GM18499 (cell line): ENCODE results near the gene ARHGAP29.

ENCODE experiments used
- ATAC-seq: cut with Tn5 transposase; IDR thresholded peaks from one replicate; pipeline ENCODE4 v1.9.1; 2021; ENCODE audit warnings: moderate number of reproducible peaks; ENCODE audit not compliant: insufficient read depth, unreplicated experiment

The ARHGAP29 gene

GRCh38 chr1:94260635-94261387, 23.4 kb upstream of the ARHGAP29 start:
- ATAC-seq, result no peak

DNA sequence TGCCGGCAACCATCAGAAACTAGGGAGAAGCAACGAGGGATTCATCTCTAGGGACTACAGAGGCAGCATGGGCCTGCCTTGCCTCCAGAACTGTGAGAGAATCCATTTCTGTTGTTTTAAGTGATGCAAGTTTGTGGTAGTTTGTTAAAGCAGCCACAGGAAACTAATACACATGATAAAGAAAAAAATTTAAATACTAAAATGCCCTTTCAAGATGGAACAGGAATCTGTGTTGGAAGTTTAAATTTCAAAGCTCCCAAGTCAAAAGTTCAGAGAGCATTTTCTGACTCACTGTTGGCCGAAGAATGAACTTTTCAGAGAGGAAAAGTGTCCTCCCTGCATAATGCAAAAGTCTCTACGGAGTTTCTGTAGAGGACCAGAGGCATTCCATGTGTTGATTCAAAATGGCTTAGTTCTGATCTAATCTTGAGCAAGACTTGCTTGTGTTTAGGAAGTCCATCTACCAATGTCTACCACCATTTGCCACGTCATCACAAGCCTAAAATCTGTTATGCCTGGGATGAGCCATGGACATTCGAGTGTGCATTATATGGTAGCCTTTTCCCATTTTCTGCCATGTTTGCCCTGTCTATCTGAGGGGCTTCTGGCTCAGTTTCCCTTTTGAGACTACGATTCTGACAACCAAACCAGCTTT, 22.4 kb upstream of the ARHGAP29 start:
- ATAC-seq, result no peak

DNA sequence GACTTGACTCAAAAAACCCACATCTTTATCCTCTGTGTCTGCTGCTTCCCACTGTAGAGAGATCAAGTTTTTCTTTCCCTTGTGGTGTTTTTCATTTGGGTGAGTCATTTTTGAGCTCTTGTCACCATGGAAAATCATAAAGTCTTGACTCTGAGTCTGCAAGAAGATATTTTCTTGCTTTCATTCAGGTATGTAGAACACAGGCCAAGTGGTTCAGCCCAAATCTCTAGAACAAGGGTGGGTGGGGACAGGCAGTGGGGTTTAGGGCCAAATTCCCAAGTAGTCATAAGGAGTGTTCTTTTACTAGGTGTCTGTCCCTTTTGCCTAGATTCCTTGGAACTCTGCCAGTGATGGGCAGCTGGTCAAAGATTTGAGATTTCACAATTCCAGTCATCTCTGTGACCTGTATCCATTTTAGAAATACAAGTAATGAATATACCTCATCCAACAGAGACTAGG, 21.5 kb upstream of the ARHGAP29 start:
- no peak for ATAC-seq

DNA sequence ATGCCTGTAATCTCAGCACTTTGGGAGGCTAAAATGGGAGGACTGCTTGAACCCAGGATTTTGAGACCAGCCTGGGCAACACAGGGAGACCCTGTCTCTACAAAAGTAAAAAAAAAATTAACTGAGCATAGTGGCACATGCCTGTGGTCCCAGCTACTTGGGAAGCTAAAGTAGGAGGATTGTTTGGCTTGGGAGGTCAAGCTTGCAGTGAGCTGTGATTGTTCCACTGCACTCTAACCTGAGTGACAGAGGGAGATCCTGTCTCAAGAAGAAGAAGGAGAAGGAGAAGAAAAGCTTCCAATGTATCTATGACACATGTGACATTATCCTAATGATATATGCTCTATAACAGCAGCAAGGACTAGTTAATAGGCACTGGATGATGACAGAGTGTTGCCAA, 20.1 kb upstream of the ARHGAP29 start:
- ATAC-seq, result no peak

GRCh38 chr1:94255476-94255875, 18.1 kb upstream of the ARHGAP29 start:
- no peak for ATAC-seq

DNA sequence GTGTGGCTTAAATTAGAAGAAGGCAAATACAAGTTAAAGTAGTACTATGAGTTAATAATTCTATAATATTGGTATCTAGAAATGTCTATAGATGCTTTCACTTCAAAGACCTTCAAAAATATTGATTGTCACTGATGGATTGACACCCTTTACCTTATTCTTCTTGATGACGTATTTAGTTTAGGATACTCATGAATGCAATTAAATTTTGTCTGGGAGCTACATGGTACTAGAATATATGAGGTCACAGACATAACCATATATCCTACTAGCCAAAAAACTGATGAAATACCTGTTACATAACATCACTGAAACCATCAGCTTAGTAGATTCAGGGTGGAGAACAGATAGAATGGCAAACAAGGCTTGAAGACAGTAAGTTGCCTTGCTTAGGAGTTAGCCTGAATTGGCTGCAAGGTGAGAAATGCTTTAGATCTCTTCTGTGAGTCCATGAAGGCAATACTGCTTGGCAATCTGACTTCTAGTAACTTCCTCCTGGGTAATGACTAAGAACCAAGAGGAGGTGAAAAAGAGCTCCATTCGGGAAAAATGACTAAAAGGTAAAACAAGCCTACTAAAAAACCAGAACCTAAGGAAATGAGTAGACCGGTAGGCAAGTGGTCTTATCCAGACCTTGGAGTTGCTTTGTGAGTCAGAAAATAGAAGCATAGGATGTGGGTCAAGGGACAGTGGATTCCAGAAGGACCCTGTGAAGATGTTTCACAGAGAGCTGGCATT, 16.9 kb upstream of the ARHGAP29 start:
- ATAC-seq, result no peak

GRCh38 chr1:94253456-94254017, 16.2 kb upstream of the ARHGAP29 start:
- ATAC-seq, result no peak

DNA sequence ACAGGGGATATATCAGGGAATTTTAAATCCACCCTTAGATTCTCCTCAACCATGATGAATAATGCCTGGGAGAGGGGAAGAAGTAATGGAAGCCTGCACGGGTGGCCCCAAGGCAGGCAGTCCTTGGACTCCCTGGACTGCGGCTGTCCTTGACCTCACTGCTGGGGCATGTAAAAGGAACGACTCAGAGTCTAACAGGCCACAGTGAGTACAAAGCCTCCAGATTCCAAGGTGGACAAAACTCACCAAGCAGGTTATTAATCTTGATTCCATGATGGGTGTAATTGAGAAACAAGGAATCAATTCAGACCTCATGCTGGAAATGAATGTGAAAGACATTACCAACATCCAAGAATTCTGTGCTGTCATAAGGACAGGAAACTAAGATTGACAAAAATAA, 13.0 kb upstream of the ARHGAP29 start:
- ATAC-seq, result no peak

DNA sequence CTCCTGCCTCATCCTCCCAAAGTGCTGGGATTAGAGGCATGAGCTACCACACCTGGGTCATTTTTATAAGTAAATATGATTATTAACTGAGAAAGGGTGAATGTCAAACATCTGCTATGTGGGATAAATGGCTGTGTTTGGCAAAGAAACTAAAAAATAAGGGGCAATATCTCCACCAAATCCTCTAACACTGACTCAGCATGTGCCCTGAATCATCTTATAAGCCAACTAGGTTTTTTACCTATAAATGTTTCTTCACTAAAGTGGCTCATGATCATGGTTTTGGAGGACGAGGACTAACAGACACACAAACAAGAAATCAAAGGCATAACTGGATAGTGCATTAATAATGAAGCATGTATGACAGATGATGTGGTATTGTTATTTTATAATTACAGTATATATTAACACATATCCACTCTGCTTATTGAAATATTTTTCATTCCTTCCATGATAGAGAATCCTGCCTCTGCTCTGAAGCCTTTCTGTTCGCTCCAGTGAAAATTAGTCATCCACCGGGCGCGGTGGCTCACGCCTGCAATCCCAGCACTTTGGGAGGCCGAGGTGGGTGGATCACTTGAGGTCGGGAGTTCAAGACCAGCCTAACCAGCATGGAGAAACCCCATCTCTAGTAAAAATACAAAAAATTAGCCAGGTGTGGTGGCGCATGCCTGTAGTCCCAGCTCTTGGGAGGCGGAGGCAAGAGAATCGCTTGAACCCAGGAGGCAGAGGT, 11.7 kb upstream of the ARHGAP29 start:
- ATAC-seq, result no peak

DNA sequence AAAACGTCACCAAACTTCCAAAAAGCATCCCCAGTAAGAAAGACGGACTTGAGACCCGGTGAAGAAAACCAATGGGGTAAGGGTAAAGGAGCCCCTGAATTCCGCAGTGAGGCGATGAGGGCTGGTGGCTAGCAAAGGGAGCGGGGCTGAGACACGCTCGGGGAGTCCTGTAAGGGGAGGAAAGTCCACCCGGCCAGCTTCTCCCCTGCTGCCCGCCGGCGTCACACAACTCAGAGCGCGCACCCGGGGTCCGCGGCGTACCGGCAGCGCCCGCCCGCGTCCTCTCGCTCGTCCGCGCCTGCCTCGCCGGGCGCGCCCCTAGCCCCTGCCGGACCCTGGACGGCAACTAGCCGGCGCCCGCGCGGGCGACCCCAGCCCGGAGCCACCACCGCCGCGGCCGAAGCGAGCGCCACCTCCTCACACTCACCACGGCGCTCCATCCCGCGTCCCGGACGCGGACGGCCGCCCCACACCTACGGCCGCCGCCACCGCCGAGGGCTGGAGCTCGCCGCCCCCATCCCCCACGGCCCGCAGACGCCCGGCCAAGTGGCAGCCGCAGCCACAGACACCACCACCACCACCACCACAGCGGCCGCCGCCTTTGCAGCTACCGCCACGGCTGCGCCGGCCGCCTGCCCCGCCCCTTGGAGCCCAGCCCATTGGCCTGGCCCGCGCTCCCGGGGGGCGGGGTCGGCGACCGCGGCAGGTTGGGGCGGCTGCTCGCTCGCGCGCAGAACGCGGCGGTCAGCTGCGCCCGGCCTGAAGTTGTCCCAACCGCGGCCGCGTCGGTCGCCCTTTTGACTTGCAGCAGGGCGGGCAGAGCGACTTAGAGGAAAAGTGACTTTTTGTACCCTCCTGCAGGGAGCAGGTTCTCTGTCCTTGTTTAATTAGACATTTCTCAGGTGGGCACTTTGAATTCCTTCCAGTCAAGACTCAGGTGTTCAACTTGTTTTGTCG, 10.0 kb upstream of the ARHGAP29 start:
- no peak for ATAC-seq

- ATAC-seq, result no peak
Observed at GRCh38 chr1:94246692-94247137, 9.3 kb upstream of the ARHGAP29 start.

DNA sequence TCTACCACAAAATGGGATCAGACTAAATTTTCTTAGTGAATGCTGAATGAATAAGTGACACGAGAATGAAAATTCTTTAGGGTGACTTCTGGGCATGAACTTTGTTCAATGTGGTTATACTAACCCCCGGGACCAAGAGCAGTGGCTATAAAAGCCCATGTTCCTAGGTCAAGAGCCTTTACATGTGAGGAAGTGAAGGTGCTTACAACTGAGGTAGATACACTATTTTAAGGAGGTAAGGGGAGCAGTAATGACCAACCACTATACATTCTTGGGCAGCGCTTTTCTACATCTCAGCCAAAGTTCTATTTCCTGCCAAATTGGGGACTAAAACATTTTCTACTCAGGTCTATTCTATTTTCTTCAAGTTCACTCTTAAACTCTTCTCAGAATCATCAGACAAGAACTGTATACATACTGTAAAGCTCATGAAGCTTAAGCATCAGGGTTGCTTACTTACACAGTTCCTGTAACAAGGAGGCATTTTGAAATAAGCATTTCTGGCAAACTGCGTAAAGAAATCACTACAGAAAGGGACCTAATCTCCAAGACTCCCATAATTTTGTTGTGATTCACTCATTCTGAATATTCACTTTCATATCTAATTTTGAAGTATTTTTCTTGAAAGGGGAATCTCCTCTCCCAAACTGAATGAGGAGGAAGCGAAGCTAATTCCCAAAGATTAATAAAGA, 8.5 kb upstream of the ARHGAP29 start:
- no peak for ATAC-seq

GRCh38 chr1:94244816-94245215, 7.4 kb upstream of the ARHGAP29 start:
- ATAC-seq, result no peak

GRCh38 chr1:94243665-94244064, 6.3 kb upstream of the ARHGAP29 start:
- ATAC-seq, result no peak

DNA sequence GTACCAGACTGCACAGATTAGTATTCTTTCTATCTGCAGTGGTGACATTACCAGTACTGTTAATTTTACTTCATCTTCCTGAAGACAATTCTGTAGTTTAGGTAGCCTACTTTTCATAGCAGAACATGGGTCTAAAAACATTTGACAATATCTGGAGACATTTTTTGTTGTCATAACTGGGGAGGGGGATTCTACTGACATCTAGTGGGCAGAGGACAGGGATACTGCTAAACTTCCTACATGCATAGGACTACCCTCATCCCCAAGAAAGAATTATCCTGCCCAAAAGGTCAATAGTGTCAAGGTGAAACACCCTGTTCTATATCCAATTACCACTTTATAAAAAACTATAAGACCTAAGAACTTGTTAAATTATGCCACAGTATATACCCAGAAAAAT, 3.4 kb upstream of the ARHGAP29 start:
- no peak for ATAC-seq

DNA sequence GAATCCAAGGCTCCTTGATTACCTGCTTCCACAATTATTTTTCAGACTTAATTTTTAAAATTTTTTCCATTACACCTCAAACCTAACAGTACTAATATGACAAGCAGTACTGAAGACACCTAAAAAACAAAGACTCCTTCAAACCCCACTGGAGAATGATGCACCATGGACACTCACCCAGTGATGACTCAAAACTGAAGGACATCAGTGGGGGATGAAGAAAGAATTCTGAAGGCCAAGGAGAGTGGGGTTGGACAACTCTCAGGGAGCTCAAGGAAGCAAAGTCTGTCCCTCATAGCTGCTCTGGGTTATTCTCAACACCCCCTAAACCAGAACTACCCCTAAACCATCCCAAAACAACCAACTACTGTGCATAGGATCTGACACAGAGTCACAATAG, 2.4 kb upstream of the ARHGAP29 start:
- no peak for ATAC-seq

DNA sequence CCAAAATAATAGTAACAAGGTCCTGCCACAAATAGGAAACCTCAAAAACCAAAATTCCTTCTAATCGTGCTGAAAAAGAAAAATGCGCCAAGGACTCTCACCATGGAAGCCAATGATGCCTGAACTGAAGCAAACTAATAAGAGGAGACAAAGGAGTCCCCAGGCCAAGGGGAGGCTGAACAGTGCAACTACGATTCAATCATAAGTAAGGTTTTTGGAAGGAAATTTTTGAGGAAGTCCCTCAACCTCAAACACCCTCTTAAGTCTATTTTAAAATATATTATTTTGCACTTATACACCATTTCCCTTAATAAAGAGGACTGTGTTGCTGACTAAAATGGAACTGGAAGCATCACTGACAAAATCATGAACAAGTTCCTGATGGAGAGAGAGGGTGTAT, 1.7 kb upstream of the ARHGAP29 start:
- ATAC-seq, result no peak

- ATAC-seq, result no peak
Observed at GRCh38 chr1:94236630-94237290, 624 bp downstream of the ARHGAP29 start.
